GM12874 (cell line): ENCODE data around the gene HSH2D.

ENCODE experiments used
- TF ChIP-seq, protein P1 (sequence below): IDR thresholded peaks from 2 replicates; pipeline ENCODE4 v1.5.1; 2011; ENCODE audit warnings: low read depth, mild to moderate bottlenecking, control low read depth, low read length, moderate library complexity; ENCODE audit not compliant: insufficient read depth

HSH2D gene

DNA sequence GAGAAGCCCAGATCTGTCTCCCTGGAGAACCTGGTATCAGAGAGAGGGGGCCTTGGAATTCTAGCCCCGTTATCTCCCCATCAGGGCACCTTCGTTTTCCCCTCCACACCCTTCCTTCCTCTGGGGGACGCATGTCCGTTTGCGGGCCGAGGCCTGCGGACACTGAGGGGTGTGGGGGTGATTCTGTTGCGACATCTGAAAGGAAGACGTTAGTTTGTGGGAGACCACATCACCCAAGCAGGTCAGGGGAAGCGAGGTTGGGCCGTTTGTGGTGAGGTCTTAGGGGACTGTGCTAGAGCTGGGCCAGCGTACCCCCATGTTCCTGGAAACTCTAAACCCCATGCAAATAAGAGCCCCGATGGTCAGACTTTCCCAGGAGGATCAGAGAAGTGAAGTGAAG is 3.7 kb upstream of the HSH2D start:
- TF ChIP-seq, protein P1, sequence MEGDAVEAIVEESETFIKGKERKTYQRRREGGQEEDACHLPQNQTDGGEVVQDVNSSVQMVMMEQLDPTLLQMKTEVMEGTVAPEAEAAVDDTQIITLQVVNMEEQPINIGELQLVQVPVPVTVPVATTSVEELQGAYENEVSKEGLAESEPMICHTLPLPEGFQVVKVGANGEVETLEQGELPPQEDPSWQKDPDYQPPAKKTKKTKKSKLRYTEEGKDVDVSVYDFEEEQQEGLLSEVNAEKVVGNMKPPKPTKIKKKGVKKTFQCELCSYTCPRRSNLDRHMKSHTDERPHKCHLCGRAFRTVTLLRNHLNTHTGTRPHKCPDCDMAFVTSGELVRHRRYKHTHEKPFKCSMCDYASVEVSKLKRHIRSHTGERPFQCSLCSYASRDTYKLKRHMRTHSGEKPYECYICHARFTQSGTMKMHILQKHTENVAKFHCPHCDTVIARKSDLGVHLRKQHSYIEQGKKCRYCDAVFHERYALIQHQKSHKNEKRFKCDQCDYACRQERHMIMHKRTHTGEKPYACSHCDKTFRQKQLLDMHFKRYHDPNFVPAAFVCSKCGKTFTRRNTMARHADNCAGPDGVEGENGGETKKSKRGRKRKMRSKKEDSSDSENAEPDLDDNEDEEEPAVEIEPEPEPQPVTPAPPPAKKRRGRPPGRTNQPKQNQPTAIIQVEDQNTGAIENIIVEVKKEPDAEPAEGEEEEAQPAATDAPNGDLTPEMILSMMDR: no peak

DNA sequence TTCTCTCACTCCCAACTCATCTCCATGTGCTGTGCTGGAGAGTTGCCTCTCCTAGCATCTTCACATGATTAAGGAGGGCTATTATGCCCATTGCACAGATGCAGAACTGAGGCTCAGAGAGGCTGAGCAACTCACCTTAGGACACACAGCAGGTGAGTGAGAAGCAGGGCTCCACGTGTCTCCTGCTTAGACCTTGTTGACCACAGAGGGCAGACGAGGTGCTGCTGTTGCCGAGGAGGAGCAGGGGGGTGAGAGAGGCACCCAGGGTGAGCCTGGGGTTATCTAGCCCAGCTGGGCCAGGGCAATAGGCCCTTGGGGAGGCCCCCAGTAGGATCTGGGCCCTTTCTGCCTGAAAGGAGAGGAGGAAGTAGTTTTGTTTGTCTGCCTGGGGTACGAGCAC is 2.4 kb upstream of the HSH2D start:
- TF ChIP-seq, protein P1: peak; percentile 25; the same call in 1 of the 2 replicates

DNA sequence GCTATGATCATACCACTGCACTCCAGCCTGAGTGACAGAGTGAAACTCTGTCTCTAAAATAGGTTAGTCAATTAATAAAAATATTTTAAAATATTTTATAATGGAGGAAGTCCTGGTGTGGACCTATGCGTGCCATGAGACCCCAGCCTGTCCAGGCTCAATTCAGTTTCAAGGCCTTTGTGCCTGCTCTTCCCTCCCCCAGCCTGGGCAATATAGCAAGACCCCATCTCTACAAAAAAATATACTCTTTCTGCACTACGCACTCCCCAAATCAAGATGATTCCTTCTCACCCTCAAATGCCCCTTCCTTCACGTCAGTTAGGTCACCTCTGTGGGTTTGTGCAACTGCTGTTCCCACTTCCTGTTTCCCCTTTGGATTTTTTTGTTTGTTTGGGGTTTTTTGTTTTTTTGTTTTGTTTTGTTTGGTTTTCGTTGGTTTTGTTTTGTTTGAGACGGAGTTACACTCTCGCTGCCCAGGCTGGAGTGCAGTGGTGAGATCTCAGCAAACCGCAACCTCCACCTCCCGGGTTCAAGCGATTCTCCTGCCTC is 1.4 kb upstream of the HSH2D start:
- TF ChIP-seq, protein P1: no peak

DNA sequence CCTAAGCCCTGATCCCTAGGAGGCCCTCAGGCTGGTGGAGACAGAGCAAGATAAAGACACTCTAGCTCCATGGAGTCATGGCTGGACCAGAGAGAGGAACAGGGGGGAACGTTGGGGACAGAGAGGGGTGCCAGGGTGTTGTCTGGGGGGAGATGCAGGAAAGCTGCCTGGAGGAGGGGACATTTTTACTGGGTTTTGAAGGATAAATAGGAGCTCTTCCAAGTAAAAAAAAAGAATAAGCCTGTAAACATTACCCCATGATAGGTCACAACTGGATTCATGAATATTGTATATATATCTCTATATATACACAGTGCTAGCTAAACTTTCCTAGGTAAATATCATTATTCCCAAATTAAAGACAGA is 714 bp downstream of the HSH2D start:
- TF ChIP-seq, protein P1: no peak

DNA sequence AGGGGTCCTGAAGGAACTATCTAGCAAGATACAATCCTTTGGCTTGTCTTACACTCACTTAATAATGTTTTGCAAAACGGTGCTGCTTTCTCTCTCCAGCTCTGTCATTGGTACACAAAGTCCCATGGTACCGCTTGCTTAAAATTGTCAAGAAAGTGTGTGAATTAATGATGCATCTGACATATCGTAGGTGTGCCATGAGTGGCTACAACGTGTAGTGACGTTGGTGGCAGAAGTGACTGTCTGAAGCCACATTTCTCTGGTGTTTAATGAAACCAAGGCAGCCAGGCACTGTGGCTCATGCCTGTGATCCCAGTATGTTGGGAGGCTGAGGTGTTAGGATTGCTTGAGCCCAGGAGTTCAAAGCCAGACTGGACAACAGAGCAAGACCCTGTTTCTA is 2.6 kb downstream of the HSH2D start:
- TF ChIP-seq, protein P1: no peak

DNA sequence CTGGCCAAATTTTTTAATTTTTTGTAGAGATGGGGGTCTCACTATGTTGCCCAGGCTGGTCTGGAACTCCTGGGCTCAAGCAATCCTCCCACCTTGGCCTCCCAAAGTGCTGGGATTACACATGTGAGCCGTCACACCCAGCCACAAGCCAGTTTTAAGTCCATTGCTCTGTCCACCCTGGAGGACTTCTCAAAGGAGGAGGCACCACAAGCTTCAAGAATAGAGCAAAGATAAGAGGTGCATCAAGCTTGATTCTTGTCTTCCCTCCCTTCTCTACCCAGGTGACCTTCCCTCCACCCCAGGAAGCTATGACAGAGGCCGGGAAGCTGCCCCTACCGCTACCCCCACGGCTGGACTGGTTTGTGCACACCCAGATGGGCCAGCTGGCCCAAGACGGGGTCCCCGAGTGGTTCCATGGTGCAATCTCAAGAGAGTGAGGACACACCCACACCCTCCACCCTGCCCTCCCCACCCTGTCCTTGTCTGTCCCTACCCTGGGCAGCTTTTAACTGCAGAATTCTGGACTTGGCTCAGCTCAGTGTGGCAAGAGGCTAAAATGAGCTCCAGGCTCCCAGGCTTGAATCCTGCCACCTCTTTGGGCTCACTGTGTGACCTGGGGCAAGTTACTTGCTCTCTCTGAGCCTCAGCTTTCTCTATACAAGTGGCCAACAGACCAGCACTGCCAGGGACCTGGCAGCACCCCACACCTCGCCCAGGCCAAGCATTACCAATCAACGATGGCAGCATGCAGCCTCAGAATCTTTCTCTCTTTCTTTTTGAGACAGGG is 5.2 kb downstream of the HSH2D start:
- TF ChIP-seq, protein P1: no peak

DNA sequence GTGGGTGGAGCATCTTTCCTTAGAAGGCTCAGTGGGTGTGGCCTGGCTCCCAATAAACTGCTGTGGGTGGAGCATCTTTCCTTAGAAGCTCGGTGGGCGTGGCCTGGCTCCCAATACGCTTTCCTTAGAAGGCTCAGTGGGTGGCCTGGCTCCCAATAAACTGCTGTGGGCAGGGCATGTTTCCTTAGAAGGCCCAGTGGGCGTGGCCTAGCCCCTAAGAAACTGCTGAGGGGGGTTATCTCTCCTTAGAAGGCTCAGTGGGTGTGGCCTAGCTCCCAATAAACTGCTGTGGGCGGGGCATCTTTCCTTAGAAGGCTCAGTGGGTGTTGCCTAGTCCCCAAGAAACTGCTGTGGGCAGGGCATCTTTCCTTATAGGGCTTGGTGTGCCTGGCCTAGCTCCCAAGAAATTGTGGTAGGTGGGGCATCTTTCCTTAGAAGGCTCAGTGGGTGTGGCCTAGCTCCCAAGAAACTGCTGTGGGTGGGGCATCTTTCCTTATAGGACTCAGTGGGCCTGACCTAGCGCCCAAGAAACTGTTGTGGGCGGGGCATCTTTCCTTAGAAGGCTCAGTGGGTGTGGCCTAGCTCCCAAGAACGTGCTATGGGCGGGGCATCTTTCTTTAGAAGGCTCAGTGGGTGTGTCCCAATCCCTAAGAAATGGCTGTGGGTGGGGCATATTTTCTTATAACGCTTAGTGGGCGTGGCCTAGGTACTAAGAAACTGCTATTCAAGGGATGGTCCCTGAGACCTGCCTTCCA is 10.3 kb downstream of the HSH2D start:
- TF ChIP-seq, protein P1: no peak
